ENCODE measurements around the gene PPP1R3C.

The PPP1R3C gene

DNA sequence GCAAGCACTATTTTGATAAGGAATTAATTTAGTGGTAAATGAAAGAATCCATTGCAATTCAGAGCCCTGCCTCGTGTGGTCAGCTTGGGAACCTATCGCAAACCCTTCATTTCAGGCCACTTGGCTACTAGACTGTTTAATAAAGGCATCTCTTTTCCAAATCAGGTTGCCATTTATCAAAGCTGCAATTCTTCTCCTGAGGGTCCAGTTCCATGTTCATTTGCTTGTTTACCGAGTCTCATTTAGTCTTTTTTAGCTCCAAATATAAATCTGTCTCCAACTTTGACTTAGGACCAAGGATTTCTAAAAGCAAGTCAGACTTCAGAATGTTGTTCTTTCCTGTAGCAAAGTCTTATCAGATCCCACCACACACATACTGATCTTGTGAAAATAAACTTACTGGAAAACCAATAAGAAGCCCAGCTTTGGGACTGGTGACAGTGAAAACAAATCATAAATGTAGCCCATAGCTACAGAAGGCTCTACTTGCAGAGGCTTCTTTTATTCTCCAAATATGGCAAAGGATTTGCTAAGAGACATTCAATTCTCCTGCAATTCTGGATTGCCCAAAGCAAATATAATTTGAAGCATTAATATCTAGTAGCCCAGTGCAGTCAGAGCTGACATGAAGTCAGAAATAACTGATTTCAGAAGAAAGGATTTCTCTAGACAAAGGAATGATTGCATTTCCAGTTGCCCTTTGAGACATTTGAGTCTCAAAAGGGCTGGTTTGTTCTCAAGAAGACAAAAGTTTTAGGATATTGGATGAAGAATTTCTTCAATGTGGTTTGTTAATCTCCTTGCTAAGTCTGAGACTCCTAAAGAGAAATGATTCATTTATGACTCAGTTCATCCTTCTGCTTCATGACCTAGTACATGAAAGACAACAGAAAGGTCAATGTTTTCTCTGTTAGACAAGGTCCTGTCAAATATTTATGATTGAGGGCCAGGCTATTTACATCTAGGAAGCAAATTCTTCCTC, 28.0 kb downstream of the PPP1R3C start:
- no peak overlapping the region for H3K4me3 ChIP-seq (ENCODE audit: low read length)
- no peak for DNase-seq (ENCODE audit: low read depth, low spot score)

DNA sequence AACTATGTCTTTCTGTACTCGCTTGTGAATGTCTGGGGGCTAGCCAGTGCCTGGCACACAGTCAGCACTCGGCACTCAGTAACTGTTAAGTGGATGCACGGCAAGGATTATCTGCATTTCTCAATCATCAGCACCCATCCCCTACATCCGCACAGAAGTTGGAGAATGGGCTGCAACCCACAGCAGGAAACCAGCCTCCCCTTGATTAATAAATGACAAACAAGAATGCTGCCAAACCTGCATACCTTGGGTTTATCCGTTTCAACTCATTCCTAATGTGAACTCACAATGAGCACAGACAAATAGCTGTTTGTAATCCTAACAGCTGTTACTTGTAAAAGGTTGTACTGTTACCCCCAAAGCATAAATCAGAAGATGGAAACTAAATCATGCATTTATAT, 28.9 kb downstream of the PPP1R3C start:
- DNase-seq (ENCODE audit: low read depth, low spot score) = no peak
- H3K4me3 ChIP-seq (ENCODE audit: low read length) = no peak overlapping the region

DNA sequence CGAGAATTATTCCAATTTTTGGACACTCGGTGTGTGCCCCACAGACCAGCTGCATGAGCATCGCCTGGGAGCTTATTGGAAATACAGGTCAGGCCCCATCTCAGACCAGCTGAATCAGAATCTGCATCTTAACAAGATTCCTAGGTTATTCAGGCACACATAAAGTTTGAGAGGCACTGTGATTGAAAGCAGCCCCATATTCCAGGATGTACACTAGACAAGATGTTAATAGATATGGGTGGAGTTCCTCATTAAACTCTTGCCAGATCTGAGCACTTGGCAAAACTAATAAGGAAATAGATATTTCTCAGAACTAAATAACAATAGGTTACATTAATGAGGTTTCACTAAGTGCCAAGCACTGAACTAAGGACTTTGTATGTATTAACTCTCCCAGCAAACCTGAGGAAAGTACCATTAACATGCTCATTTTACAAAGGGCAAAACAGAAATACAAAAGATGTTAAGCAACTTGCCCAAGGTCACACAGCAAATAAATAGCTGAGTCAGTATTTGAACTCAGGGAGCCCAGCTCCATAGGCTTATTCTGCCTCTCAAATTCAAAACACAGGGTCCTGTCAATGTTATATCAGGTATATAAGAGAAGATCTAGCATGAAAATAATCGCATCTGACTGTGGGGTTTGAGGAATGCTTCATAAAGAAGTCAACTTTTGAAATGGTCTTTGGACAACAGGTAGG, 29.9 kb downstream of the PPP1R3C start:
- no peak overlapping the region for H3K4me3 ChIP-seq (ENCODE audit: low read length)
- DNase-seq (ENCODE audit: low read depth, low spot score) = no peak

DNA sequence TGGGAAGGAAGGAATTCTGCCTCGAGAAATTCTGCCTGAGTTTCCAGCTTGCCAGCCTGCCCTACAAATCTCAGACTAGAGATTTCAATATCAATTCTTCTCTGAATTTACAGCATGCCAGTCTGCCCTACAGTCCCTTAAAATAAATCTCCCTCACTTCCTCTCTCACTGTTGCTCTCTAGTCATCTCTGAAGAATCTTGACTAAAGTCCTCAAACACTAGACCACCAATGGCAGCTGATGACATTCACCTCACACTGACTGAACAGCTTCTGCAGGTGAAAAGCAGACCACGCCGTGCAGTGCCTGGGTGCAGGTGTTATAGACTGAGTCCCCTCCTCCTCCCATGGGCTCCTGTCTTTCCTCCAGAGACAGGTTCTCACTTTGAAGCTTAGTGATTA, 30.4 kb downstream of the PPP1R3C start:
- H3K4me3 ChIP-seq (ENCODE audit: low read length) = no peak overlapping the region
- no peak for DNase-seq (ENCODE audit: low read depth, low spot score)

DNA sequence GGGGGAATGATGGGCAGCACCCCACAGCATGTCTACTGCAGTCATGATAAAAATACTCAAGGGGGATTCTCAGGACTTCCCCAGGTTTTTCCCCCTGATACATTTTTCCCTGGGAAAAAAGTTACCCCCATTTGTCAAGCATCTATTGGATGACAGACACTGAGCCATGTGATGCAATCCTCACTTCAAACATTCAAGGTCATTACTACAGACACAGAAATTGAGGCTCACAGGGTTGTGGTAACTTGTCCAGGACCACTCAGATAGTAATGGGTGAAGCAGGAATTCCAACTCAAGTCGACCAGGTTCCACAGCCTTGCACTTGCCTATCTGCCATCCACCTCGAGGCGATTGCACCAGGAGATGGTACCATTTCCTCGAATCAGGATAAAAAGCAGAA, 31.7 kb downstream of the PPP1R3C start:
- no peak overlapping the region for H3K4me3 ChIP-seq (ENCODE audit: low read length)
- DNase-seq (ENCODE audit: low read depth, low spot score) = no peak

DNA sequence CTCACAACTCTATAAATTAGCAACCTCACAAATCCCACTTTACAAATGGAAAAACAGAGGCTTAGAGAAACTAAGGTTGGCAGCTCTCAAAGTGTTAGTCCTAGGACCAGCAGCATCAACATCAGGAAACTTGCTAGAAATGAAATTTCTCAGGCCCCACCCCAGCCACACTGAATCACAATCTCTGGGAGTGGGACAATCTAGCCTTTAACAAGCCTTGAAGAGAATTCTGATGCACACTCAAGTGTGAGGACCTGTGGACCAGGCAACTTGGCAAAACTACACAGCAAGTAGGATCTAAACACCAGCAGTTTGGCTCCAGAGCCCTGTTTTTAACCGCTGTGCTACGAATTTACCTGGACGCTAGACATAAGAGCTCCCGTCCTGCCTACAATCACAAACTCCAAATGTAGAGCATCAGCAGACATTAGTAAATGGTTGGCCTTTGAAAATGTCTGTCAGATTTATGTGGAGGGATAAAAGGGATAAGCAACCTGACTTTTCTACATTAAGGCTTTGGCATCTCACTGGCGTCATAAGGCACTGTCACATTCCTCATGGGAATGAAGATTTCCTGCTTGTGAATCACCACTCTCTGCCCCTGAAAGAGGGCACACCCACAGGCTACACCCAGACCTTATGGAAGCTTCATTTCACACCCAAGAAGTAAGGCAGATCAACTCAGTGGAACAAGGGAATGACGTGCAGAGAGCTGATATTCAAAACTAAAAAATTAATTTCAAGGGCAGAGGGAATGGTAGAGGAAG, 34.5 kb downstream of the PPP1R3C start:
- no peak overlapping the region for H3K4me3 ChIP-seq (ENCODE audit: low read length)
- DNase-seq (ENCODE audit: low read depth, low spot score) = no peak

DNA sequence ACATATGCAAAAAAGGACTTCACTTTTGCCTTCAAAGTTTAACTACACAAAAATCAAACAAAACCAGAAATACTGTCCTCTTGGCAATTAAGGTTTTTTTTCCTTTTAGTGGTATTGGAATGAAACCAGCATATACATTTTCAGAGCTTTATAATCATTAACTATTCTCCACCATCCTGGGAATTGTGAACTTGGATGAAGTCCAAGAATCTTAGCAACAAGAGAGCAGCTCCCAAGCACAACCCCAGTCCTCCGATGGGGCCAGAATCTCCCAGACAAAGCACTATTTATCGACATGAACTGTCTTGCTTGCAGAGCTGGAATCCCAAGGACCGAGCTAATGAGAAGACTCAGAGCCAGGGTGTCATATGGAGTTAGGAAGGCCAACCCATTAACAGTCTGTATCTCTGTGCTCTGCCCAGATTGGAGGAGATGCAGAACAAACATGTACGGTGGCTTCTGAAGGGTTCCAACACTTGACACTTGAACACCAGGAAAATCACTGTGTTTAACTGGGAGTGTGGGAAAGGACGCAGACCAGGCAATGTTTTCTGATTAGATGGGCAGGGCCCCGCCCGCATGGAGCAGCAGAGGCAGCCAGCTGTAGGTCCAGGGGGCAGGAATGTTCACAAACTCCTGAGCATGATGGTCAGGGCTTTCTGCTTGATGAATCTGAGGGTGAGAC, 35.5 kb downstream of the PPP1R3C start:
- DNase-seq (ENCODE audit: low read depth, low spot score) = no peak
- no peak overlapping the region for H3K4me3 ChIP-seq (ENCODE audit: low read length)

DNA sequence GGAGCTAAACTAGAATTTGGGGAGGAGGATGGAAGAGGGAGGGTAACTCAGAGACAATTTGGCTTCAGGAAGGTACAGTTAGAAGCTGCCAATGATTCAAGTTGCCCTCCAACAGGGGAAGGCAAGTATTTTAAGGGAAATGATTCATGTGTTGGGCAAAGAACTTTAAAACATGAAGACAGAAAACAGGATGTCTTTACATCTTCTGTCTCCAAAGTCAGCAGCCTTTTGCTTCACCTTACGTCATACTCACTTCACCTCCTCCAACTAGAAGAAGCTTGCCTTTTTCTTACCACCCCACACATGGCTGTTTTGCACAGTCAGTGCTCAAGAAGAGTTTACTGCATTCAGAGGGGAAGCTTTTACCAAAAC, 36.1 kb downstream of the PPP1R3C start:
- H3K4me3 ChIP-seq (ENCODE audit: low read length) = no peak overlapping the region
- DNase-seq (ENCODE audit: low read depth, low spot score) = no peak

DNA sequence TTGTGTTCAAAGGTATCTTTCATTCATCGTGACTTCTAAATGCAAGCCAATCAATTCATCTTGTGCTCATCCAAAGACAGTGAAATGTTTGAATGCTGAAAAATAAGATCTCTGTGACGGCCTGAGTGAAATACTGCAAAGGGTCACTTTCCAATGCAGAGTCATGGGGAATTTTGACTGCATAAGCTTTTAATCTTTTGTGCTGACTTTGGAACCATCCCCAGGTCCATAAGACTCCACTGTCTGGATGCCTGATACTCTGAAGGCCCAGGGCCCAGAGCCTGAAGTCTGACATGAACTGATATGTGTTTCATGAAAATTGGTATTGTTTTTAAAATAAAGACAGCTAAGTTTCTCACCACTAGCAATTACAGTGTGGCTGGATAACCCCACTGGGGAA, 39.0 kb downstream of the PPP1R3C start:
- DNase-seq (ENCODE audit: low read depth, low spot score) = no peak
- no peak overlapping the region for H3K4me3 ChIP-seq (ENCODE audit: low read length)

DNA sequence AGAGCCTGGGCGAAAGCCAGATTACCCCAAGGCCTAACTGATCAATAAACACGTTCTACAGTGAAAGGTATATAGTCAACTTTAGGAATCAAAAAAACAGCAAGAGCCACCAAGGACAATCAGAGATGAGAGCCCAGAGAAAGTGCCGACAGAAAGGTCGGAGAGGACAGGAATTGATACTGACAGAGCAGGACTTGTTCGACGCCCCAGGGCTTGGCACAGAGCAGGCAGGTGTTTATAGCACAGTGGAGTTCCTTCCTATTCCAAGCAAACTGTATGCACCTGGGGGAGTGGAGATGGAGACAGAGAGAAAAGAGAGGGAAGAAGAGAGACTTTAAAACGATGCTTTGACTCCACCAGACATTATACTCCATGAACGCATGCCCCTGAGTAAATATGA, 39.5 kb downstream of the PPP1R3C start:
- no peak for DNase-seq (ENCODE audit: low read depth, low spot score)
- no peak overlapping the region for H3K4me3 ChIP-seq (ENCODE audit: low read length)

DNA sequence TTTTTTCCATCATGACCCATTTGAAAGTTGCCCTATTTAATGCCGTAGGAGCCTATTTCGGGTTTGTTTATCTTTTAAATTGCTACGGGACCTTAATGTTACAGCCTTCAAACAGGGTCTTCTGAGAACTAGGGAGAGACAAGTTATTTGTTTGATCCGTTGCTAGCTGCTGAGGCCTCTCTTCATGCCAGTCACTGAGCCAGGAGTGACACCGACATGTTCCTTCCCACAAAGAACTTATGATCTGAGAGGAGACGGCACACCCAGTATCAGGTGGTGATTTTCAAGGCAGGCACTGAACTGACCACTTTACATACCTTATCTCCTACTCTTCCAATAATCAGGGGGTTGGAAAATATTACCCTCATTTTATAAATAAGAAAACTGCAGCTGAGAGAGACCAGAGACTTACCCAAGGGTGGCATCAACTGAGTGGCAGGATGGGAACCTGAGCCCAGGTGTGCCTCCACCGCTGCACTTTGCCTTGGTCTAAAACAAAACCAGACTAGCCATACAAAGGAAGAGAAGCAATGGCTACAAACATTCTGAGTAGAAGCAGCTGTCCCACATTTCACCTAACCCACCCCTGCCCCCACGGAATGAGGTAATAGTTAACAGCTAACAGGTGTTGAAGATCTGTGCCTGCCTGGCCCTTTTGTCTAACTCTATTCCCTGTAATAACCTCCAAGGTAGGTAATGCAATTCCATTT, 40.5 kb downstream of the PPP1R3C start:
- H3K4me3 ChIP-seq (ENCODE audit: low read length) = no peak overlapping the region
- no peak for DNase-seq (ENCODE audit: low read depth, low spot score)

DNA sequence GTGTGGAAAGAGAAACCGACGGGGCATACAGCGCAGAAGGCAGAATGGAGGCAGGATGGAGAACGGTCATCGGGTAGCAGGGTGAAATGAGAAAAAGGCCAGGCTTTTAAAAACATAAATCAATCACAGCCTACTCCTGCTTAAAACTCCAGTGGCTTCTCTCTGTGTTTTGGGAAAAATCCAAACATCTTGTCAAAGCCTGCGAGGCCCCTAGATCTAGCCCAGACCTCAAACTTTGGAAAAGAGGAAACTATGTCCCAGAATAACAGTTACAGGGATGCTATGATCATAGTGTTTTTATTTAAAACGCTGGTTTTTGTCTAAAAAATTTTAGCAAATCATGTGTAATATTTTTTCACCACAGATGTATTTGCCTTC, 41.1 kb downstream of the PPP1R3C start:
- DNase-seq (ENCODE audit: low read depth, low spot score) = no peak
- H3K4me3 ChIP-seq (ENCODE audit: low read length) = no peak overlapping the region

DNA sequence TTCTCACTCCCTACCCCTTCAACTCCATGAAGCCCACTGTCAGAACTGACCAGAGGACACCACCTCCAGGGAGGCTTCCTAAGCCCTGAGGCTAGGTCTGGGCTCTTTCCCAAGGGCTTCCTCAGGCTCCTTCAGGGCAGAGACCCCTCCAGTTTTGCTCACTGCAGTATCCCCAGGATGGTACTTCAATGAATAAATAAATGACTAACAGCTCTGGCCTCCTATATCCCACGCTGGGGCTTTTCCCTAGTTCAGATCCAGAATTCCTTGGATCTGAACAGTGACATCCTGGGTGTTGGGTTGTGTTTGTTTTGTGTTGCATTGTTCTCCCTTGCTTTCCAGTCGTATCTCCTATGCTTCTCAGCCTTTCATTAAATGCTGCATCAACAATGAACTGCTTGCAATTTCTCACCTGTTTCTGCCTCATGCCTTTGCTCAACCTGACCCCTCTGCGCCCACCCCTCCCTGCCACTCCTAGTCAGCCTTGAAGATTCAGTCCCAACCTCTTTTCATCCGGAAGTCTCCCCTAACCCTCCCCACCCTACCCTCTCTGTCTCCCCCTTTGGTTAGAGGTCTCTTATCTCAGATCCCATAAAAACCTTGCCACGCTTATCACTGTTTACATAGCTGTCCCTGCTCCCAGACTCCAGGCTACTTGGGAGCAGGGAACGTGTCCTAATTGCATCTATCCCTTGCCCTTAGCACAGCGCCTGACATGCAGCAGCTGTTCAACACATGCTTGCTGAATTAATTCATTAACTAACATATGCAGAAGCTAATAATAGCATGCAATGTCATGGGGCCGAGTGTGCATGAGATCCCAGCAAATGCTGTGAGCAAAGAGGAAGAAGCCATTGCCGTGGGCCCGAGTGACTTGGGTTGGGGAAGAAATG, 41.7 kb downstream of the PPP1R3C start:
- H3K4me3 ChIP-seq (ENCODE audit: low read length) = no peak overlapping the region
- DNase-seq (ENCODE audit: low read depth, low spot score) = no peak

DNA sequence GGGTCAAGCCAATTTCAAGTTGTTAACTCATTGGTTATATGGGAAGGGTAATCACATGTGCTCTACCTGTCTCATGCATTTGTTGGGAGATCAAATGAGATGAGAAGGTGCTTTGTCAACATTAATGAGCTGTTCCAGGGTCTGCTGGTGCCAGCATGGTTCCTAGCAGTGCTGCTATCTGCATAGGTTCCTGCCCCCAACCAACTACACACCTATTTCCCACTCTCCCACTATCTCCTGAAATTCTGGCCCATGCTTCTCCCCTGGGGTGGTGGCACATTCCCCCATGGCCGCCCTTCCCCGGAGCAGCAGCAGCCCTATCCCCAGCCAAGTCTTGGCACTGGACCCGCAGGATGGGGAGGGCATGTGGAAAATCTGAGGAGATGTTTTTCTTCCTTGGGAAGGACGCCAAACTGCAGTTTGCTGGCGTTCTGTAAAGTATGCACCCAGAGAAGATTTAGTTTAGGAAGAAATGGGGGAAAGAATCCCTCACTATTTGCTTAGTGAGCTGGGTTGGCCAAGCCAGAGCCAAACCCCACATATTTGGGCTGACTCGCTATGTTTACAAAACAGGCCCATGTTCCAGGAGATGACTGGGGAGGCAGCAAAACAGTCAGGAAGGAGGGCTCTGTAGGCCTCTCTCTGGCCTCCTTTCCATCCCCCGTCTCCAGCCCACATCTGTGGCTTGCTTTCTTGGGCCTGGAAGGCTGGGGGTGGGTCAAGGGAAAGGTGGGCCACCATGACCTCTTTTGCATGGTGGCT, 42.5 kb downstream of the PPP1R3C start:
- no peak overlapping the region for H3K4me3 ChIP-seq (ENCODE audit: low read length)
- no peak for DNase-seq (ENCODE audit: low read depth, low spot score)

DNA sequence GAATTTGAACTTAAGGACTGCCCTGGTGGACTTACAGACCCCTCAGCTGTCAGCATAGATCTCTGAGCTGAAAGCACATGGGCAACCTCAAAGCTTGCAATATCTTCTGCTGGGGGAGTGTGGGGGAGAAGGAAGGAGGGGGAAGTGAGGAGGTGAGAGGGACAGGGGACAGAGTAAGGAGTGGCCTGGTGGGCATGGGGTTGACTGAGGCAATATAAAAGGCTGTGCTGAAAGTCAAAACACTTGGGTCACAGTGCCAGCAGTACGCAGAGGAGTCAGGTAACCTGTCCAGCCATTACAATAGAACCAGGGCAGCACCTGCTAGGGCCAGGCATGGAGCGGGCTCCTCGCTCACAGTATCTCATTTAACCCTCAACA, 43.2 kb downstream of the PPP1R3C start:
- no peak overlapping the region for H3K4me3 ChIP-seq (ENCODE audit: low read length)
- no peak for DNase-seq (ENCODE audit: low read depth, low spot score)

DNA sequence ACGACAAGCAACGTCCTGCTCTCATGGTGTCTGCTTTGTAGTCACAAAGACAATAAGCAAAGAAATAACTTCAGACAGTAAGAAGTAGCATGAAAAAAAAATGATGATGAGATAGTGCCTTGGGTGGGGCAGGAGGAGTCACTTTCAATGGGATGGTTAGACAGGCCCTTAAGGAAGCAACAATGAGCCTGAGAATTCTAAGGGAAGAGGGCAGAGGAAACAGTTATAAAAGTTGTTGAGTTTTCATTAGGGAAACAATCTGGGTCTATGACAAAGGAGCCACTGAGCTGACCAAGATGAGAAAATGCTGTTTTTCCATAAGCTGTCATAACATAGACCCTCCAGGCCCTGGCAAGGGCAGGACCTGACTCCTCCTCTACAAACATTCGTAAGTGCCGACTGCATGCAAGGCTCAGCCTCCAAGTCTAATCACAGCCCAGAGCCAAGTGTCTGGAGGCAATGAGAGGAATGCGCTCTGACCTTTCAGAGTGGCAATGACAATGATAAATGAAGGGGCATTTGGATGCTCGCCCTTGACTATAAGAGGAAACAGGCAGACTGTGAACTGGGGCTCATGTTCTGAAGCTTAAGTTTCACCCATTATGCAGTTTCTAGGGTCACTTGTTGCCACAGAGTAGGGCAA, 43.7 kb downstream of the PPP1R3C start:
- no peak for DNase-seq (ENCODE audit: low read depth, low spot score)
- no peak overlapping the region for H3K4me3 ChIP-seq (ENCODE audit: low read length)
